HG03103 (cell line): ENCODE measurements around the gene CCDC86.

Experiments
- ATAC-seq: cut with Tn5 transposase; IDR thresholded peaks from one replicate; pipeline ENCODE4 v1.9.1; 2021; ENCODE audit warnings: low read depth; ENCODE audit not compliant: unreplicated experiment

The CCDC86 gene

GRCh38 chr11:60867871-60868681 is 26.2 kb downstream of the CCDC86 start:
- no peak for ATAC-seq

- ATAC-seq = no peak
Measured at GRCh38 chr11:60868682-60869450, 27.0 kb downstream of the CCDC86 start.

- ATAC-seq = no peak
Measured at GRCh38 chr11:60869451-60869825, 27.5 kb downstream of the CCDC86 start.

- no peak for ATAC-seq
Measured at GRCh38 chr11:60870276-60870675, 28.4 kb downstream of the CCDC86 start.

GRCh38 chr11:60870733-60871377 is 28.9 kb downstream of the CCDC86 start:
- ATAC-seq = no peak

GRCh38 chr11:60871378-60872061 is 29.6 kb downstream of the CCDC86 start:
- ATAC-seq = no peak

- ATAC-seq = no peak
Measured at GRCh38 chr11:60872124-60872960, 30.4 kb downstream of the CCDC86 start.

- no peak for ATAC-seq
Measured at GRCh38 chr11:60872961-60873524, 31.1 kb downstream of the CCDC86 start.

- ATAC-seq = no peak
Measured at GRCh38 chr11:60873533-60873932, 31.6 kb downstream of the CCDC86 start.

- ATAC-seq = no peak
Measured at GRCh38 chr11:60874421-60875365, 32.8 kb downstream of the CCDC86 start.

- no peak for ATAC-seq
Measured at GRCh38 chr11:60875366-60876167, 33.7 kb downstream of the CCDC86 start.

GRCh38 chr11:60876168-60876485 is 34.2 kb downstream of the CCDC86 start:
- no peak for ATAC-seq

GRCh38 chr11:60878245-60879101 is 36.6 kb downstream of the CCDC86 start:
- ATAC-seq = no peak

- ATAC-seq = no peak
Measured at GRCh38 chr11:60879104-60879503, 37.2 kb downstream of the CCDC86 start.

GRCh38 chr11:60879971-60880588 is 38.2 kb downstream of the CCDC86 start:
- no peak for ATAC-seq

GRCh38 chr11:60880643-60881282 is 38.9 kb downstream of the CCDC86 start:
- no peak for ATAC-seq
